Astrocyte (in vitro differentiated cells and primary cell): ENCODE measurements around the gene NAA35. TPM values are rescaled to one million over a fixed set of nuclear protein-coding genes. Genes with fewer than 3 reads are reported as not detected.

ENCODE experiments used
- DNase-seq: peaks from one replicate; pipeline ENCODE4 v3.0.0-alpha.2; 2010; ENCODE audit warnings: low read depth
- FAIRE-seq: peaks from 2 replicates; lab custom pipeline; 2011; peaks lifted over from hg19 to GRCh38; lab: Jason Lieb, UNC
- H2AFZ ChIP-seq: 2 replicates; pipeline ENCODE4 v1.6.0; 2012; ENCODE audit warnings: low read depth, low read length, inconsistent platforms
- H3K27ac ChIP-seq: 2 replicates; pipeline ENCODE4 v1.5.1; 2011; ENCODE audit warnings: low read depth, low read length, inconsistent platforms
- H3K27me3 ChIP-seq: 2 replicates; pipeline ENCODE4 v1.6.0; 2011; ENCODE audit warnings: low read length, inconsistent platforms; ENCODE audit not compliant: insufficient read depth
- H3K36me3 ChIP-seq: 2 replicates; pipeline ENCODE4 v1.5.1; 2011; ENCODE audit warnings: low read length, inconsistent platforms; ENCODE audit not compliant: insufficient read depth
- H3K4me1 ChIP-seq: 2 replicates; pipeline ENCODE4 v1.5.1; 2011; ENCODE audit warnings: low read length, inconsistent platforms; ENCODE audit not compliant: insufficient read depth
- H3K4me2 ChIP-seq: 2 replicates; pipeline ENCODE4 v1.6.0; 2012; ENCODE audit warnings: low read length, inconsistent platforms
- H3K4me3 ChIP-seq: 2 replicates; pipeline ENCODE4 v1.5.1; 2011; ENCODE audit warnings: low read depth, mild to moderate bottlenecking, low read length, inconsistent platforms; ENCODE audit not compliant: insufficient read depth
- H3K79me2 ChIP-seq: 2 replicates; pipeline ENCODE4 v1.6.0; 2012; ENCODE audit warnings: mild to moderate bottlenecking, low read length, inconsistent platforms; ENCODE audit not compliant: insufficient read depth
- H3K9ac ChIP-seq: 2 replicates; pipeline ENCODE4 v1.6.0; 2012; ENCODE audit warnings: mild to moderate bottlenecking, low read length, inconsistent platforms
- H3K9me3 ChIP-seq: 2 replicates; pipeline ENCODE4 v1.5.1; 2012; ENCODE audit warnings: low read depth, mild to moderate bottlenecking, low read length, inconsistent platforms; ENCODE audit not compliant: insufficient read depth
- H4K20me1 ChIP-seq: 2 replicates; pipeline ENCODE4 v1.6.0; 2012; ENCODE audit warnings: low read length, inconsistent platforms; ENCODE audit not compliant: insufficient read depth
- H3K27ac Mint-ChIP-seq: one replicate; pipeline ENCODE4 v1.8.0; 2021; ENCODE audit warnings: mild to moderate bottlenecking, mixed read lengths; ENCODE audit not compliant: unreplicated experiment
- H3K27me3 Mint-ChIP-seq: one replicate; pipeline ENCODE4 v1.8.0; 2021; ENCODE audit warnings: low read depth, mixed read lengths; ENCODE audit not compliant: unreplicated experiment
- H3K36me3 Mint-ChIP-seq: one replicate; pipeline ENCODE4 v1.8.0; 2021; ENCODE audit warnings: low read depth, mixed read lengths; ENCODE audit not compliant: unreplicated experiment
- H3K4me1 Mint-ChIP-seq: one replicate; pipeline ENCODE4 v1.8.0; 2021; ENCODE audit warnings: low read depth, mixed read lengths; ENCODE audit not compliant: unreplicated experiment
- H3K4me3 Mint-ChIP-seq: one replicate; pipeline ENCODE4 v1.8.0; 2021; ENCODE audit warnings: mild to moderate bottlenecking, moderate library complexity, mixed read lengths; ENCODE audit not compliant: unreplicated experiment
- H3K9me3 Mint-ChIP-seq: one replicate; pipeline ENCODE4 v1.8.0; 2021; ENCODE audit warnings: mild to moderate bottlenecking, mixed read lengths; ENCODE audit not compliant: unreplicated experiment
- EZH2 ChIP-seq: IDR thresholded peaks from 2 replicates; pipeline ENCODE4 v1.6.1; 2012; ENCODE audit warnings: mild to moderate bottlenecking, low read length, inconsistent platforms; ENCODE audit not compliant: insufficient read depth
- total RNA-seq: library from RNA; stranded (reverse); gene quantifications from 2 replicates; pipeline ENCODE4 v1.2.1, GENCODE V29; 2021
- TF ChIP-seq, protein P1 (sequence below): IDR thresholded peaks from 2 replicates; pipeline ENCODE4 v1.5.1; 2011; ENCODE audit warnings: low read depth, mild to moderate bottlenecking, inconsistent platforms, low read length, moderate library complexity; ENCODE audit not compliant: insufficient read depth

Gene NAA35
- total RNA-seq, 1 donor from 2014 or later = 31.4 TPM

DNA sequence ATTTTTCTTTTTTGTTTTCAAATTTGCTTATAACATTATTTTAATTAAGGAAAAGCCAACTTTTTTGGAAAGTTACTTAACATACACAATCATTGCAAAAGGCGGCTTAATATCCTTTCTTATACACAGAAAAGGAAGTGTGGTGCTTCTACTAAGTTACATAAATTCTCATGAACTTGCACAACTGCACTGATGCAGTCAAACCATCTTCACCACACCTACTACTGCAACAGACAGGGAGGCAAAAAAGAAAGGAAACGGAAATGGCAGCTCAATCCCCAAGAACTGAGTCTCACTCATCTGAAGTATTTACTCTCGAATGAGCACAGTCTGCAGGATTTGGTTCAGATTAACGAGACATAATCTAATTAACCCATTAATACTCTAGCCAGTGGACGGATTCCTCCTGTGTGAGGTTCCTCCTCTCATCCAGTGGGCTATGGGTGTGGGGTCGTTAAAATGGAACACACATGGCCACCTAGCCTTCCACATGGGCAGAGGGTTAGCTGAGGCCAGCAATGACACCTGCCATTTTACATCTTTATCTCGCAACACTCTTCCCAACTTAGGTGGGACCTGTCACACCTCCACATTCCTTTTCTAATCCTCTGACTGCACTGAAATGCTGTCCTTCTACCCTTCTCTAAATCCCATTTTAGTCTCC is 128.4 kb downstream of the NAA35 start:
- FAIRE-seq = no peak
- peaks cover 8% of the 10 kb centered on the region for H3K4me1 ChIP-seq

More for the DNA sequence above, 128.4 kb downstream of the NAA35 start:
- Histone ChIP-seq H3K9ac (no peak overlapping the region), H3K27ac (no peak overlapping the region), H3K4me2 (no peak overlapping the region), H3K9me3 (no peaks in the 10 kb centered on the region), H3K36me3 (no peaks in the 10 kb centered on the region), H3K27me3 (no peaks in the 10 kb centered on the region), H3K4me3 (no peak overlapping the region), H2AFZ (no peak overlapping the region), H3K79me2 (no peaks in the 10 kb centered on the region), H4K20me1 (no peaks in the 10 kb centered on the region)
- Mint-ChIP-seq H3K27ac (no peak overlapping the region), H3K4me1 (peaks cover 15% of the 10 kb centered on the region), H3K4me3 (no peak overlapping the region), H3K9me3 (no peaks in the 10 kb centered on the region), H3K27me3 (no peaks in the 10 kb centered on the region), H3K36me3 (peaks cover 9% of the 10 kb centered on the region)
- no peak for DNase-seq
- no peak for TF ChIP-seq EZH2
- TF ChIP-seq, protein P1, sequence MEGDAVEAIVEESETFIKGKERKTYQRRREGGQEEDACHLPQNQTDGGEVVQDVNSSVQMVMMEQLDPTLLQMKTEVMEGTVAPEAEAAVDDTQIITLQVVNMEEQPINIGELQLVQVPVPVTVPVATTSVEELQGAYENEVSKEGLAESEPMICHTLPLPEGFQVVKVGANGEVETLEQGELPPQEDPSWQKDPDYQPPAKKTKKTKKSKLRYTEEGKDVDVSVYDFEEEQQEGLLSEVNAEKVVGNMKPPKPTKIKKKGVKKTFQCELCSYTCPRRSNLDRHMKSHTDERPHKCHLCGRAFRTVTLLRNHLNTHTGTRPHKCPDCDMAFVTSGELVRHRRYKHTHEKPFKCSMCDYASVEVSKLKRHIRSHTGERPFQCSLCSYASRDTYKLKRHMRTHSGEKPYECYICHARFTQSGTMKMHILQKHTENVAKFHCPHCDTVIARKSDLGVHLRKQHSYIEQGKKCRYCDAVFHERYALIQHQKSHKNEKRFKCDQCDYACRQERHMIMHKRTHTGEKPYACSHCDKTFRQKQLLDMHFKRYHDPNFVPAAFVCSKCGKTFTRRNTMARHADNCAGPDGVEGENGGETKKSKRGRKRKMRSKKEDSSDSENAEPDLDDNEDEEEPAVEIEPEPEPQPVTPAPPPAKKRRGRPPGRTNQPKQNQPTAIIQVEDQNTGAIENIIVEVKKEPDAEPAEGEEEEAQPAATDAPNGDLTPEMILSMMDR = no peak

Other genes starting within 250 kb of the NAA35 start
- gene AGTPBP1, start 199.2 kb upstream of the NAA35 start, total RNA-seq = 27.6 and 30.0 TPM in 2 replicates
- 121 and 126 TPM in 2 replicates for gene GOLM1, start 158.4 kb downstream of the NAA35 start, total RNA-seq